Stimulated activated CD4-positive, alpha-beta T cell treated with anti-CD3 and anti-CD28 coated beads, Interleukin-4, amount 100 ng/mL, for 4 hours (primary cell): ENCODE results near the gene NTN5.
"Not testable (repeated sequence)": the region's sequence is repeated elsewhere in the genome, so short reads cannot be mapped to it uniquely, and the experiment has no call there.

Source experiments
- DNase-seq, 2 experiments: peaks; one replicate each; pipeline ENCODE4 v3.0.0-alpha.2; 2020

The NTN5 gene

GRCh38 chr19:48696353-48697010 is 23.7 kb upstream of the NTN5 start:
- no peak for DNase-seq

GRCh38 chr19:48695743-48696352 is 23.0 kb upstream of the NTN5 start, which contains the start of gene FUT2:
FUT2 (plus strand) TSS chr19:48695971; CDS start chr19:48702957, 6,986 bp downstream.
- DNase-seq, result no peak

GRCh38 chr19:48693629-48694028 is 20.8 kb upstream of the NTN5 start:
- DNase-seq, result not testable (repeated sequence)

GRCh38 chr19:48689449-48689848 is 16.6 kb upstream of the NTN5 start:
- no peak for DNase-seq

GRCh38 chr19:48687776-48688175 is 15.0 kb upstream of the NTN5 start:
- DNase-seq, result no peak

- DNase-seq, result not testable (repeated sequence)
Measured at GRCh38 chr19:48686637-48687036, 13.8 kb upstream of the NTN5 start.

GRCh38 chr19:48686088-48686487 is 13.3 kb upstream of the NTN5 start:
- DNase-seq, result no peak

- DNase-seq, result no peak
Measured at GRCh38 chr19:48685583-48685982, 12.8 kb upstream of the NTN5 start.

- DNase-seq, result peak; percentile 23 to 37
Measured at GRCh38 chr19:48683349-48683748, 10.5 kb upstream of the NTN5 start.

- DNase-seq, result no peak
Measured at GRCh38 chr19:48681127-48681470, 8.3 kb upstream of the NTN5 start.

- DNase-seq, result no peak
Measured at GRCh38 chr19:48680436-48681126, 7.8 kb upstream of the NTN5 start.

- not testable (repeated sequence) for DNase-seq
Measured at GRCh38 chr19:48680006-48680405, 7.2 kb upstream of the NTN5 start.

- no peak for DNase-seq
Measured at GRCh38 chr19:48678201-48678600, 5.4 kb upstream of the NTN5 start.

- no peak for DNase-seq
Measured at GRCh38 chr19:48676887-48677286, 4.1 kb upstream of the NTN5 start.

- DNase-seq, result no peak
Measured at GRCh38 chr19:48676487-48676886, 3.7 kb upstream of the NTN5 start.

GRCh38 chr19:48674921-48675824 is 2.4 kb upstream of the NTN5 start:
- DNase-seq, result peak; percentile 58 to 67

- DNase-seq, result no peak
Measured at GRCh38 chr19:48674216-48674809, 1.5 kb upstream of the NTN5 start.

GRCh38 chr19:48673436-48674100 is 751 bp upstream of the NTN5 start:
- no peak for DNase-seq

- DNase-seq, result no peak
Measured at GRCh38 chr19:48671446-48671995, 1.3 kb downstream of the NTN5 start.

GRCh38 chr19:48670699-48671445 is 1.9 kb downstream of the NTN5 start:
- no peak for DNase-seq
